Measurements from ENCODE around the gene KRTAP19-2. TPM values are rescaled to one million over a fixed set of nuclear protein-coding genes. Genes with fewer than 3 reads are reported as not detected.

The KRTAP19-2 gene
- polyA plus RNA-seq, 1 donor from 2014 or later, result not detected

DNA sequence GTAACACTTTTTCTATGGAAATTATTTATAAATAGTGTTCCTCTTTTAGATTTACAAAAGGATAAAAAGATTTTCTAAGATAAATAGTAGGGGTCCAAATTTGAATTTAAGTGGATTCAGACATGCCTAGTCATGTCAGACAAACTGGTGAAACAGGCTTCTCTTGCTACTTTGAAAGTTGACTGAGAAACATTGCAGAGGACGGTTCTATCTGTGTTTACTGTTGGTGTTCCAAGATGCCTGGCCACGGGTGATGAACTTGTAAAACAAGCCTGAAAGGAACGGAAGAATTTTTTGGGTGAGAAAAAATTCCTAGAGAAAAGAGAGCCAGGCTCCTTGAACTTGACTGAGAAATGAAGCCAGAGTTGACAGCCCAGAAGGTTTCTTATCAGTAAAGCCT lies 9.2 kb downstream of the KRTAP19-2 start:
- Histone ChIP-seq H3K4me2 (ENCODE audit: low read length) (no peak overlapping the region), H3K27ac (ENCODE audit: low read length) (no peak overlapping the region), H3K79me2 (replicated peaks; ENCODE audit: insufficient read depth, low read length) (no peaks in the 10 kb centered on the region), H3F3A (ENCODE audit: insufficient read depth, low read length, poor library complexity, severe bottlenecking) (no peaks in the 10 kb centered on the region), H3K4me3 (ENCODE audit: low read length) (no peak overlapping the region), H3K9ac (ENCODE audit: low read length) (no peak overlapping the region), H3K9me2 (ENCODE audit: insufficient read depth, low read length) (no peaks in the 10 kb centered on the region), H3K36me3 (ENCODE audit: insufficient read depth, low read length) (no peaks in the 10 kb centered on the region), H3K27me3 (ENCODE audit: insufficient read depth, low read depth, low read length) (no peaks in the 10 kb centered on the region), H3K9me3 (ENCODE audit: low read length) (no peaks in the 10 kb centered on the region), H2AFZ (ENCODE audit: low read depth, low read length) (no peak overlapping the region), H4K20me1 (ENCODE audit: insufficient read depth) (no peaks in the 10 kb centered on the region)
- TF ChIP-seq SMC3 (conservative IDR thresholded peaks at IDR 0.05; ENCODE audit: poor library complexity) (no peak), EZH2 (IDR thresholded peaks at IDR 0.05; ENCODE audit: borderline replicate concordance, insufficient read depth, low read length, poor library complexity, severe bottlenecking) (no peak), POLR2AphosphoS5 (IDR thresholded peaks at IDR 0.05) (no peak), RAD21 (conservative IDR thresholded peaks at IDR 0.05) (no peak), EP300 (conservative IDR thresholded peaks at IDR 0.05; ENCODE audit: poor library complexity, severe bottlenecking) (no peak)

DNA sequence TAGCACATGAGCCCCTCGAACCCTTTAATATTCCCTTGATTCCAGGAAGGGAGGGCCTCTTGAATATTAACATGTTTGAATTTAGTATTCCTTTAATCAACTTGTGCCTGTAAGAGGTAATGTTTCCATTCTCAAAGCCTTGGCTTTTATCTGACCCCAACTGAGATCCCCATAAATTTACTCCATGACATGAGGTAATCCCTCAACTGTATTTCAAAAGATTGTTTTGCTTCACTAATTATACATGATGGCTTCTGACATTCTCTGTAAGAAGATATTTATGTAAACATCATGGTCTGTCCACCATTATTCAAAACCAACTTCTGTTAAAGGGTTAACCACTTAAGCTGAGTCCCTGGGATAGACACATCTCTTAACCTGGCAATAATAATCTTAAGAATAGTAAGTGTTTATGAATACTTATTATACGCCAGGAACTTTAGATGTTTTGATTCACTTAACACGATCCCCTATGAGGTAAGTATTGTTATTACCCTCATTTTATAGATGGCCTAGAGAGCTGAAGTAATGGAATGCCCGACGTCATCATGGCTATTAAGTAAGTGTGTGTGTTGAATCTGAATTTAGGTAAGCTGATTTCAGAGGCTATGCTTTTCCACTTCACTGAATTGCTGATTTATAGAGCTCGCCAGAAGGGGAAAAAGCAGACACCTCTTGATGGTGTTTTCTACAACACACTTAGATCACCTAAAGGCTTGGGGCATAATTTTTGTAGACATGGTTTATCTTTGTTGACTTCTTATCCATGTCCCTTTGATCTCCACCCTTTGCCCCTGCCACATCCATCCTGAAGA lies 18.1 kb downstream of the KRTAP19-2 start:
- no peak overlapping the region for H3K9ac ChIP-seq (ENCODE audit: low read length)
- no peaks in the 10 kb centered on the region for H3K36me3 ChIP-seq (ENCODE audit: insufficient read depth, low read length)
- H3K4me2 ChIP-seq (ENCODE audit: low read length), result no peak overlapping the region
- no peaks in the 10 kb centered on the region for H3K79me2 ChIP-seq (replicated peaks; ENCODE audit: insufficient read depth, low read length)
- TF ChIP-seq, protein P1, sequence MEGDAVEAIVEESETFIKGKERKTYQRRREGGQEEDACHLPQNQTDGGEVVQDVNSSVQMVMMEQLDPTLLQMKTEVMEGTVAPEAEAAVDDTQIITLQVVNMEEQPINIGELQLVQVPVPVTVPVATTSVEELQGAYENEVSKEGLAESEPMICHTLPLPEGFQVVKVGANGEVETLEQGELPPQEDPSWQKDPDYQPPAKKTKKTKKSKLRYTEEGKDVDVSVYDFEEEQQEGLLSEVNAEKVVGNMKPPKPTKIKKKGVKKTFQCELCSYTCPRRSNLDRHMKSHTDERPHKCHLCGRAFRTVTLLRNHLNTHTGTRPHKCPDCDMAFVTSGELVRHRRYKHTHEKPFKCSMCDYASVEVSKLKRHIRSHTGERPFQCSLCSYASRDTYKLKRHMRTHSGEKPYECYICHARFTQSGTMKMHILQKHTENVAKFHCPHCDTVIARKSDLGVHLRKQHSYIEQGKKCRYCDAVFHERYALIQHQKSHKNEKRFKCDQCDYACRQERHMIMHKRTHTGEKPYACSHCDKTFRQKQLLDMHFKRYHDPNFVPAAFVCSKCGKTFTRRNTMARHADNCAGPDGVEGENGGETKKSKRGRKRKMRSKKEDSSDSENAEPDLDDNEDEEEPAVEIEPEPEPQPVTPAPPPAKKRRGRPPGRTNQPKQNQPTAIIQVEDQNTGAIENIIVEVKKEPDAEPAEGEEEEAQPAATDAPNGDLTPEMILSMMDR (IDR thresholded peaks at IDR 0.05; ENCODE audit: poor library complexity, severe bottlenecking), result no peak
- TF ChIP-seq, protein P2, sequence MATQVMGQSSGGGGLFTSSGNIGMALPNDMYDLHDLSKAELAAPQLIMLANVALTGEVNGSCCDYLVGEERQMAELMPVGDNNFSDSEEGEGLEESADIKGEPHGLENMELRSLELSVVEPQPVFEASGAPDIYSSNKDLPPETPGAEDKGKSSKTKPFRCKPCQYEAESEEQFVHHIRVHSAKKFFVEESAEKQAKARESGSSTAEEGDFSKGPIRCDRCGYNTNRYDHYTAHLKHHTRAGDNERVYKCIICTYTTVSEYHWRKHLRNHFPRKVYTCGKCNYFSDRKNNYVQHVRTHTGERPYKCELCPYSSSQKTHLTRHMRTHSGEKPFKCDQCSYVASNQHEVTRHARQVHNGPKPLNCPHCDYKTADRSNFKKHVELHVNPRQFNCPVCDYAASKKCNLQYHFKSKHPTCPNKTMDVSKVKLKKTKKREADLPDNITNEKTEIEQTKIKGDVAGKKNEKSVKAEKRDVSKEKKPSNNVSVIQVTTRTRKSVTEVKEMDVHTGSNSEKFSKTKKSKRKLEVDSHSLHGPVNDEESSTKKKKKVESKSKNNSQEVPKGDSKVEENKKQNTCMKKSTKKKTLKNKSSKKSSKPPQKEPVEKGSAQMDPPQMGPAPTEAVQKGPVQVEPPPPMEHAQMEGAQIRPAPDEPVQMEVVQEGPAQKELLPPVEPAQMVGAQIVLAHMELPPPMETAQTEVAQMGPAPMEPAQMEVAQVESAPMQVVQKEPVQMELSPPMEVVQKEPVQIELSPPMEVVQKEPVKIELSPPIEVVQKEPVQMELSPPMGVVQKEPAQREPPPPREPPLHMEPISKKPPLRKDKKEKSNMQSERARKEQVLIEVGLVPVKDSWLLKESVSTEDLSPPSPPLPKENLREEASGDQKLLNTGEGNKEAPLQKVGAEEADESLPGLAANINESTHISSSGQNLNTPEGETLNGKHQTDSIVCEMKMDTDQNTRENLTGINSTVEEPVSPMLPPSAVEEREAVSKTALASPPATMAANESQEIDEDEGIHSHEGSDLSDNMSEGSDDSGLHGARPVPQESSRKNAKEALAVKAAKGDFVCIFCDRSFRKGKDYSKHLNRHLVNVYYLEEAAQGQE (IDR thresholded peaks at IDR 0.05; ENCODE audit: borderline replicate concordance), result no peak
- TF ChIP-seq RAD21 (conservative IDR thresholded peaks at IDR 0.05) (no peak), MXI1 (conservative IDR thresholded peaks at IDR 0.05; ENCODE audit: poor library complexity, severe bottlenecking) (no peak), EZH2 (IDR thresholded peaks at IDR 0.05; ENCODE audit: borderline replicate concordance, insufficient read depth, low read length, poor library complexity, severe bottlenecking) (no peak), POLR2AphosphoS5 (IDR thresholded peaks at IDR 0.05) (no peak), TAF1 (IDR thresholded peaks at IDR 0.05; ENCODE audit: low read depth) (no peak), SMC3 (conservative IDR thresholded peaks at IDR 0.05; ENCODE audit: poor library complexity) (no peak), EP300 (conservative IDR thresholded peaks at IDR 0.05; ENCODE audit: poor library complexity, severe bottlenecking) (no peak)
- no peak overlapping the region for H2AFZ ChIP-seq (ENCODE audit: low read depth, low read length)
- H3F3A ChIP-seq (ENCODE audit: insufficient read depth, low read length, poor library complexity, severe bottlenecking), result no peaks in the 10 kb centered on the region
- H3K27ac ChIP-seq (ENCODE audit: low read length), result no peak overlapping the region
- H4K20me1 ChIP-seq (ENCODE audit: insufficient read depth), result no peaks in the 10 kb centered on the region
- no peaks in the 10 kb centered on the region for H3K9me3 ChIP-seq (ENCODE audit: low read length)
- no peaks in the 10 kb centered on the region for H3K27me3 ChIP-seq (ENCODE audit: insufficient read depth, low read depth, low read length)
- no peaks in the 10 kb centered on the region for H3K9me2 ChIP-seq (ENCODE audit: insufficient read depth, low read length)
- H3K4me3 ChIP-seq (ENCODE audit: low read length), result no peak overlapping the region

All from neural cell (in vitro differentiated cells).